GM13976 (cell line): ENCODE data around the gene CUBN.

Source experiments
- DNase-seq: peaks from one replicate; pipeline ENCODE4 v3.0.0; 2012; ENCODE audit warnings: low spot score
- in situ Hi-C: fragments of 300-500 bp; cut with MboI; formaldehyde crosslinking; loops from one replicate; pipeline ENCODE4 v1.12.0; 2022; ENCODE audit warnings: low sequenced_read_pairs, mixed read lengths, inconsistent platforms; ENCODE audit not compliant: unreplicated experiment
- TF ChIP-seq, protein P1 (sequence below): IDR thresholded peaks from 2 replicates; pipeline ENCODE4 v1.5.1; 2012; ENCODE audit warnings: borderline replicate concordance, mild to moderate bottlenecking; ENCODE audit not compliant: insufficient read depth; ENCODE audit errors: extremely low read depth, missing control alignments, control extremely low read depth

CUBN gene

DNA sequence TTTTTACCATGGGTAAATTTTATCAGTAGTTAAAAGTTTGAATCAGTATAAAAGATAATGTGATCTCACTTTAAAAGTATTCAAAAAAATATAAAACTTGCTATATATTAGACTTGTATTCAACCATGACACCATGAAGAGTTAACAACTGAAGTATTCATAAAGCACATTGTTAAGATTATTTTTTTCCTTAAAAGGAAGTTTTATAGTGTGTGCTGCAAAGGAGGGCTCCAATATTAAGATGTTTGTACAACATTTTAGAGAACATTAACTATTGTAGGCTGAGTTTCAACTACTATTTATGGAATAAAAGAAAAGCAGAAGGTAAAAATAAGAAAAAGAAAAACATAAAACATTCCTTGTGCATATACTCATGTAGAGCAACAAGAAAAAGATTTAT lies 24.5 kb upstream of the CUBN start:
- in situ Hi-C loops = no loop called here

DNA sequence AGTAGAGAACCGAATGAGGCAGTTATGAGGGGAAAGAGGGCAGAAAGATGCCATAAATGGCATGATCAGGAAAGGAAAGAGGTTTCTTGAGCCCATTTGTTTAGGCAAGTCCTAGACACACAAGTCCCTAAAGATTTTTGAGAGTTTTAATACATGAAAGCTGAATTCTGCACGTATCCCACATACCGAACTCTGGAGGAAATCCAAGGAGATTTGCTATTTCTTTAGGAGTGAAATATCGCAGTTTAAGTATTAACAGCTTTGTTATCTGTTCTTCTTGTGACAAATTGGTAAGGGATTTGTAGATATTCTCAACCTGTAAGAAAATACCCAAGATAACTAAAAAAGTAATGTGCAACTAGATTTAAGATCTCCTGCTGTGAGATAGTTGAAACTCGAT lies 23.7 kb upstream of the CUBN start:
- TF ChIP-seq, protein P1, sequence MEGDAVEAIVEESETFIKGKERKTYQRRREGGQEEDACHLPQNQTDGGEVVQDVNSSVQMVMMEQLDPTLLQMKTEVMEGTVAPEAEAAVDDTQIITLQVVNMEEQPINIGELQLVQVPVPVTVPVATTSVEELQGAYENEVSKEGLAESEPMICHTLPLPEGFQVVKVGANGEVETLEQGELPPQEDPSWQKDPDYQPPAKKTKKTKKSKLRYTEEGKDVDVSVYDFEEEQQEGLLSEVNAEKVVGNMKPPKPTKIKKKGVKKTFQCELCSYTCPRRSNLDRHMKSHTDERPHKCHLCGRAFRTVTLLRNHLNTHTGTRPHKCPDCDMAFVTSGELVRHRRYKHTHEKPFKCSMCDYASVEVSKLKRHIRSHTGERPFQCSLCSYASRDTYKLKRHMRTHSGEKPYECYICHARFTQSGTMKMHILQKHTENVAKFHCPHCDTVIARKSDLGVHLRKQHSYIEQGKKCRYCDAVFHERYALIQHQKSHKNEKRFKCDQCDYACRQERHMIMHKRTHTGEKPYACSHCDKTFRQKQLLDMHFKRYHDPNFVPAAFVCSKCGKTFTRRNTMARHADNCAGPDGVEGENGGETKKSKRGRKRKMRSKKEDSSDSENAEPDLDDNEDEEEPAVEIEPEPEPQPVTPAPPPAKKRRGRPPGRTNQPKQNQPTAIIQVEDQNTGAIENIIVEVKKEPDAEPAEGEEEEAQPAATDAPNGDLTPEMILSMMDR = no peak
- DNase-seq = no peak
- in situ Hi-C loops = no loop called here

More for the DNA sequence above, 24.5 kb upstream of the CUBN start:
- no peak for DNase-seq
- TF ChIP-seq, protein P1 = no peak

DNA sequence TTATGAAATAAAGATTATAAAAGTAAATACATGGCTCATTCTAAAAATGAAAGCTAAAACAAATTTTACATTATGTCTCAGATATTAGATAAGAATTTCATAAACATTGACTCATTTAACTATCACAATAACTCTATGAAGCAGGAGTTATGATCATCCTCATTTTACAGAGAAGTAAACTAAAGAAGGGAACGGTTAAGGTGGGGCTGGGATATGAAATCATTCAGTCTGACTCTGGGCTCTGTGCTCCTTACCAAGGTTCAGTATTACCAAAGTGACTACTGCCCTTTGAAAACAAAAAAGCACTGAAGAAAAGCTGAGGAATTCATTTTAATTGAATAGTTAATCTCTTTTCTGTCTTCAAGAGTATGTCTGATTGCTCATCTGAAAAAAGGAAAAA lies 22.1 kb upstream of the CUBN start:
- TF ChIP-seq, protein P1 = no peak
- no peak for DNase-seq
- in situ Hi-C loops = no loop called here

DNA sequence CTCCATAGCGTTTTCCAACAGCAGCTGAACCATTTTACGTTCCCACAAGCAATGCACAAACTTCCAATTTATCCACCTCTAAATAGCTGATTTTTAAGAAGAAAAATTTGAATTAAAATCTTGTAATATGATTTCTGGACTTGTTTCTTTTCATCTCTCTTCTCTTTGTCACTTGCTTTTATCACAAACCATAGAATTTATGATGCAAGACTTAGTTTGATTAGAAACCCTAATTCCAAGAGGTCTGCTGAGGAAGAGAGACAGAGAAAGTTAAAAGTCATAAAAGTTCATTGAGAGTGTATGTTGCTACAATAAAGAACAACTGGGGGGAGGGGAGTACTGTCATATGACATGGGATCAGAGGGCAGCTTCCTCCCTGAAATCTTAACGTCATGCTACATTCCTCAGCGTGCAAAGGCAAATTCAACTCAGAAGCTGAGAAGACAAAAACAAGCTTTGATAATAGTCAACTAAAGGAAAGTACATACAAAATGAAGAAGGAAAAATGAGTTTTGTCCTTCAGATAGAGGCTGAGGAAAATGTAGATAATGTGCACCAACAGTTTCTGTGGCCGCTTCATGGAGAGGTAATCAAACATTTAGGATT lies 18.4 kb upstream of the CUBN start:
- in situ Hi-C loops = no loop called here
- TF ChIP-seq, protein P1 = no peak
- no peak for DNase-seq

DNA sequence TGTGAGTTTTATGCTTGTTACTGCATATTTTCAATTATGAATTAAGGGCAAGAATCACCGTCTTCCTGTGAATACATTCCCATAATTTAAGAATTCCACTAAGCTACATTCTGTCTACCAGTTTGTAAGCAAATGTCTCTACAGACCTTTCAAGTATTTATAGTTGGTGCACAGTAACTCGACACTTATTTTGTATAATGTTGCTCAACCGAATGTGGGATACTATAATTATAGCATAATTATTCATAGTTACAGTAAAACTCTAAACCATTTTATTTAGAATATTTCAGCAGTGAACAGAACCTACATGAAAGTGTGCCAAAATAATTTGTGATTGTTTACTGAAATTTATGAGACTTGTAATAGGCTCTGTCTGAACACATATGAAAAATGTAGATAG lies 17.3 kb upstream of the CUBN start:
- TF ChIP-seq, protein P1 = no peak
- in situ Hi-C loops = no loop called here

DNA sequence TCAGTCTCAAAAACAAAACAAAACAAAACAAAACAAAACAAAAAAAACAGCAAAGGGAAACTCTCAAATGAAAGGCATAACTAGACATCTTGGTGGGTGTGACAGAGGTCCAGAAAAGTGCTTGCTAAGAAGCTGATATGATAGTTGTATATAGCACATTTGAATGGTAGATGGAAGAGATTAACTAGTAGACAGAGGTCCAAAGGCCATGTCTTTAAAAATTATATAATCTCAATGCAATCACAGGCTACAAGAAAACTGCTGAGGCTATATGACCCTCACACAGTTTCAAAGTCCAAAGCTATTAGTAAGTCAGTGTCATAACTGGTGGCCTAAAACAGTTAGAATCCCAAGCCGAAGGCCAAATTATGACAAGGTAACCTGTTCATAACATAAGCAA lies 15.6 kb upstream of the CUBN start:
- no peak for DNase-seq
- in situ Hi-C loops = no loop called here
- TF ChIP-seq, protein P1 = no peak

More for the DNA sequence above, 17.3 kb upstream of the CUBN start:
- no peak for DNase-seq
